Measurements from ENCODE around the gene DCC.
"Not testable (repeated sequence)": the region's sequence is repeated elsewhere in the genome, so short reads cannot be mapped to it uniquely, and the experiment has no call there.

Gene DCC

GRCh38 chr18:52353589-52353988 is 13.6 kb downstream of the DCC start:
- no peak for DNase-seq

GRCh38 chr18:52363861-52364260 is 23.9 kb downstream of the DCC start:
- no peak for DNase-seq

GRCh38 chr18:52366851-52367250 is 26.9 kb downstream of the DCC start:
- DNase-seq = not testable (repeated sequence)

GRCh38 chr18:52367953-52368742 is 28.2 kb downstream of the DCC start:
- no peak for DNase-seq

GRCh38 chr18:52370841-52371240 is 30.8 kb downstream of the DCC start:
- DNase-seq = no peak

- DNase-seq = no peak
Observed at GRCh38 chr18:52376104-52376503, 36.1 kb downstream of the DCC start.

GRCh38 chr18:52377094-52377493 is 37.1 kb downstream of the DCC start:
- no peak for DNase-seq

GRCh38 chr18:52386306-52386705 is 46.3 kb downstream of the DCC start:
- DNase-seq = no peak

GRCh38 chr18:52387175-52387574 is 47.2 kb downstream of the DCC start:
- no peak for DNase-seq

GRCh38 chr18:52391810-52392559 is 52.0 kb downstream of the DCC start:
- no peak for DNase-seq

- no peak for DNase-seq
Observed at GRCh38 chr18:52394602-52395001, 54.6 kb downstream of the DCC start.

GRCh38 chr18:52395146-52395852 is 55.3 kb downstream of the DCC start:
- no peak for DNase-seq

GRCh38 chr18:52401236-52401635 is 61.2 kb downstream of the DCC start:
- DNase-seq = no peak

GRCh38 chr18:52402814-52403213 is 62.8 kb downstream of the DCC start:
- DNase-seq = no peak

- DNase-seq = no peak
Observed at GRCh38 chr18:52403291-52404021, 63.5 kb downstream of the DCC start.

- DNase-seq = no peak
Observed at GRCh38 chr18:52408800-52409302, 68.9 kb downstream of the DCC start.

- no peak for DNase-seq
Observed at GRCh38 chr18:52409727-52410126, 69.7 kb downstream of the DCC start.

- no peak for DNase-seq
Observed at GRCh38 chr18:52415131-52415530, 75.1 kb downstream of the DCC start.

- DNase-seq = no peak
Observed at GRCh38 chr18:52422985-52423601, 83.1 kb downstream of the DCC start.

- no peak for DNase-seq
Observed at GRCh38 chr18:52426041-52426440, 86.0 kb downstream of the DCC start.

GRCh38 chr18:52426462-52426861 is 86.5 kb downstream of the DCC start:
- no peak for DNase-seq

GRCh38 chr18:52427521-52428175 is 87.7 kb downstream of the DCC start:
- DNase-seq = no peak
